Parathyroid adenoma (tissue), 2 donors: ENCODE measurements around the gene PRKCE.

ENCODE experiments used
- H2AFZ ChIP-seq: fragments of 300-600 bp; sonication (generic); one replicate; pipeline ENCODE4 v1.7.0; 2017; ENCODE audit warnings: antibody characterized with exemption, mild to moderate bottlenecking
- H3K27ac ChIP-seq: fragments of 300-600 bp; sonication (generic); one replicate; pipeline ENCODE4 v1.7.0; 2017
- H3K27me3 ChIP-seq: fragments of 300-600 bp; sonication (generic); one replicate; pipeline ENCODE4 v1.7.0; 2017; ENCODE audit warnings: low read length; ENCODE audit not compliant: control insufficient read depth, insufficient read depth
- H3K36me3 ChIP-seq: fragments of 300-600 bp; sonication (generic); one replicate; pipeline ENCODE4 v1.7.0; 2017; ENCODE audit warnings: low read length; ENCODE audit not compliant: control insufficient read depth, insufficient read depth
- H3K4me1 ChIP-seq: fragments of 300-600 bp; sonication (generic); one replicate; pipeline ENCODE4 v1.7.0; 2017; ENCODE audit warnings: control low read depth
- H3K4me2 ChIP-seq: fragments of 300-600 bp; sonication (generic); one replicate; pipeline ENCODE4 v1.7.0; 2017; ENCODE audit warnings: low read length
- H3K4me3 ChIP-seq: fragments of 300-600 bp; sonication (generic); one replicate; pipeline ENCODE4 v1.7.0; 2017; ENCODE audit warnings: low read depth, low read length
- H3K79me2 ChIP-seq: fragments of 300-600 bp; sonication (generic); one replicate; pipeline ENCODE4 v1.7.0; 2017; ENCODE audit warnings: control low read depth
- H3K9ac ChIP-seq: fragments of 300-600 bp; sonication (generic); one replicate; pipeline ENCODE4 v1.7.0; 2017; ENCODE audit warnings: mild to moderate bottlenecking
- H3K9me3 ChIP-seq: fragments of 300-600 bp; sonication (generic); one replicate; pipeline ENCODE4 v1.7.0; 2017; ENCODE audit warnings: low read length; ENCODE audit not compliant: control insufficient read depth
- TF ChIP-seq, protein P1 (sequence below): fragments of 300-600 bp; sonication (generic); IDR thresholded peaks from one replicate; pipeline ENCODE4 v1.7.0; 2017; ENCODE audit warnings: antibody characterized with exemption, mild to moderate bottlenecking
- donor health status: primary hyperparathyroidism.

PRKCE gene

DNA sequence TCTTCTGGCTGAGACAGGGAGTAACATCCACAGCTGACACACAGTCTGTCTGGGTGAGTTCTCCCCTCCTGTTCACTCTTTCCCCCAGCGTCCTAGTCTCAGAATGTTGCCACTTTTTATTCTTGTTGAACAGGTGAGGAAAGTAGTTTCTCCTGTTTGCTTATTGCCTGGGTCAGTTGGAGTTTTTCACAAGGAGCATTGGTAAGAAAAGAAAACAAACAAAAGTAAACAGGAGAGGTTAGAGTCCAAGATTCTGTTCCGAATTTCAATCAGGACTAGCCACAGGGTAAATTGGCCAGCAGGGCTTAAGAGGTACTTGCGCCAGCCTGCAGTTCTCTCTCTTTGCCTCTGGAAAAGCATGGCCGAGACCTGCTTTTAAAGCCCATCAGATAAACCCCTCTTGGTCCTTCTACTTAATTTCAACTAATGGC lies 390.7 kb downstream of the PRKCE start:
- no peak overlapping the region for H3K4me2 ChIP-seq
- H3K4me3 ChIP-seq = no peak overlapping the region
- peaks cover 4% of the 10 kb centered on the region for H3K4me1 ChIP-seq
- no peaks in the 10 kb centered on the region for H3K79me2 ChIP-seq
- H3K27ac ChIP-seq = no peak overlapping the region
- no peaks in the 10 kb centered on the region for H3K36me3 ChIP-seq
- no peaks in the 10 kb centered on the region for H3K27me3 ChIP-seq
- no peak overlapping the region for H3K9ac ChIP-seq
- H2AFZ ChIP-seq = no peak overlapping the region
- no peaks in the 10 kb centered on the region for H3K9me3 ChIP-seq
- TF ChIP-seq, protein P1, sequence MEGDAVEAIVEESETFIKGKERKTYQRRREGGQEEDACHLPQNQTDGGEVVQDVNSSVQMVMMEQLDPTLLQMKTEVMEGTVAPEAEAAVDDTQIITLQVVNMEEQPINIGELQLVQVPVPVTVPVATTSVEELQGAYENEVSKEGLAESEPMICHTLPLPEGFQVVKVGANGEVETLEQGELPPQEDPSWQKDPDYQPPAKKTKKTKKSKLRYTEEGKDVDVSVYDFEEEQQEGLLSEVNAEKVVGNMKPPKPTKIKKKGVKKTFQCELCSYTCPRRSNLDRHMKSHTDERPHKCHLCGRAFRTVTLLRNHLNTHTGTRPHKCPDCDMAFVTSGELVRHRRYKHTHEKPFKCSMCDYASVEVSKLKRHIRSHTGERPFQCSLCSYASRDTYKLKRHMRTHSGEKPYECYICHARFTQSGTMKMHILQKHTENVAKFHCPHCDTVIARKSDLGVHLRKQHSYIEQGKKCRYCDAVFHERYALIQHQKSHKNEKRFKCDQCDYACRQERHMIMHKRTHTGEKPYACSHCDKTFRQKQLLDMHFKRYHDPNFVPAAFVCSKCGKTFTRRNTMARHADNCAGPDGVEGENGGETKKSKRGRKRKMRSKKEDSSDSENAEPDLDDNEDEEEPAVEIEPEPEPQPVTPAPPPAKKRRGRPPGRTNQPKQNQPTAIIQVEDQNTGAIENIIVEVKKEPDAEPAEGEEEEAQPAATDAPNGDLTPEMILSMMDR = no peak

DNA sequence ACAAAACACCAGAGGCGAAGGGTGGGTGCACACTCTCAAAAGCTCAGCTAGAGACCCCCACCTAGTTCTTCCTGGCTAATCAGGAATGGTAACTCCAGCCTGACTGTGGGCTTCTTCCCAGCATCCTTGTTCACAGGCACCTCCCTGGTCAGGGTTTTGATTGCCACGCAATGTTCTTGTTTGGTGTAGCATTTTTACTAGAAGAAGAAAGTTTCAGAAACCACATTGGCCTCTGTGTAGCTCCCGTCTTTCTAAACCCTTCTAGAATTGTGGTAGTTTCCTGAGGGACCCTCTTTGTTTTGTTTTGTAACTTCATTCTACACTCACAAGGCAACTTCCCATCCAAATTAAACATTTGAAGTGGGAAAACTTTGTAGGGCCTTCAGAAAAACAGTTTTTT lies 391.2 kb downstream of the PRKCE start:
- Histone ChIP-seq H3K36me3 (no peaks in the 10 kb centered on the region), H3K27me3 (no peaks in the 10 kb centered on the region), H3K9ac (no peak overlapping the region), H3K4me1 (peaks cover 4% of the 10 kb centered on the region), H2AFZ (no peak overlapping the region), H3K4me2 (no peak overlapping the region), H3K27ac (no peak overlapping the region), H3K79me2 (no peaks in the 10 kb centered on the region), H3K9me3 (no peaks in the 10 kb centered on the region), H3K4me3 (no peak overlapping the region)
- TF ChIP-seq, protein P1 = no peak

DNA sequence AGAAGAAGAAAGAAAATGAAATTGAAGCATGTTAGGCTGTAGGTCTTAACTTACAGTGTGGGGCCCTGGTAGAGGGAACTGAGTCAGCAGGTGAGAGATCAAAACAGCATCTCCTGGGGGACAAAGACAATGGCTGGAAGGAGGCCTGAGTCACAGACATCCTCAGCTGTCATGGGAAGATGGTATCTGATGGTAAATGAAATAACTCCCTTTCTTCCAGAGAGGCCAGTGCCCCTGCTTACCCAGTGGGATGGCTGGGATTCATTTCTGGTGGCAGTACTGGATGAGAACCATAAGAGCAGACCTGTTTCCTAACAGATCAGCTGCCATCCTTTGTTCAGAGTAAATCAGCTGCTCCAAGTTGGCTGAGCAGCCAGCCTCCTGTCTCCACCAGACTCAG lies 394.4 kb downstream of the PRKCE start:
- Histone ChIP-seq H3K4me2 (no peak overlapping the region), H2AFZ (no peak overlapping the region), H3K4me3 (no peak overlapping the region), H3K9ac (no peak overlapping the region), H3K36me3 (no peaks in the 10 kb centered on the region), H3K9me3 (no peaks in the 10 kb centered on the region), H3K4me1 (peaks cover 4% of the 10 kb centered on the region), H3K79me2 (peaks cover 2% of the 10 kb centered on the region), H3K27ac (no peak overlapping the region), H3K27me3 (no peaks in the 10 kb centered on the region)
- TF ChIP-seq, protein P1 = no peak

DNA sequence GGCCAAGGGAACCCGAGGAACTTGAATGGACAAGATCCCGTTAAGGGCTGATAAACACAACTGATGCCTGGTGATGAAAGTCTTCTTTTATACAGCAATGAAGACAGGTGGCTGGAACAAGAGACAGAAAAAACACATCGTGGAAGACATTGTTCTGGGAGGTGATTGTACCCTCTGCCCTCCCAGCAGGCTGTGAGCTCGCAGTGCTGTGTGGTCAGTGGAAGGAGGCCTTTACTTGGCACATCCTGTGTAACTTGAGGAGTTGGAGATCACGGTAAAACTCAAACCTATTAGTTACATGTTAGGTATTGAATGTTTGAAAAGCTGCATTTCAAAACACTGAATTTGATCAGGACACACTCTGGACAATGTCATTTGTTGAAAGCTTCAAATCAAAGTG lies 395.8 kb downstream of the PRKCE start:
- TF ChIP-seq, protein P1 = no peak
- Histone ChIP-seq H3K9ac (no peak overlapping the region), H3K4me2 (no peak overlapping the region), H3K79me2 (peaks cover 2% of the 10 kb centered on the region), H3K4me3 (no peak overlapping the region), H3K9me3 (no peaks in the 10 kb centered on the region), H3K4me1 (peaks cover 4% of the 10 kb centered on the region), H3K27me3 (no peaks in the 10 kb centered on the region), H3K36me3 (no peaks in the 10 kb centered on the region), H2AFZ (no peak overlapping the region), H3K27ac (no peak overlapping the region)

DNA sequence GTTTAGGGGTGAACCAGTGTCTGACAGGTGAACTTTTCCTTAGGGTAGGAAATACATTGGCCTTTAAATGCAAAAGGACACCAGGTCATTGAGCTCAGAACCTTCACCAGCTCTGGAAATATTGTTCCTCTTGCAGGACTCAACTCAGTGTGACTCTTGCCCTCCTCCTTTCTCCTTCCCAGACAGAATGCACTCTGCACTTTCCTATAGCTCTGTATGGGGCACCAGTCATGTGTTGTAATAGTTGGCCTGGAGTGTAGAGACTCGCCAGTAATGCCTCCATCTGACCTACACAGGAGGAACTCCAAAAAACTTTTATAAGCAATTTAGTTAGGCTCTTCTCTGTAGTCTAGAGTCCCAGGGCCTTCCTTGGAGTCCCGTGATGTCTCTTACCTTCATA lies 397.2 kb downstream of the PRKCE start:
- peaks cover 4% of the 10 kb centered on the region for H3K4me1 ChIP-seq
- TF ChIP-seq, protein P1 = no peak
- no peaks in the 10 kb centered on the region for H3K27me3 ChIP-seq
- H3K27ac ChIP-seq = no peak overlapping the region
- no peaks in the 10 kb centered on the region for H3K36me3 ChIP-seq
- no peak overlapping the region for H3K9ac ChIP-seq
- H2AFZ ChIP-seq = no peak overlapping the region
- peaks cover 2% of the 10 kb centered on the region for H3K79me2 ChIP-seq
- H3K4me3 ChIP-seq = no peak overlapping the region
- no peaks in the 10 kb centered on the region for H3K9me3 ChIP-seq
- no peak overlapping the region for H3K4me2 ChIP-seq
